ENCODE measurements around the gene PHC3. TPM values are rescaled to one million over a fixed set of nuclear protein-coding genes. Genes with fewer than 3 reads are reported as not detected.
A peak's percentile ranks its signal among the peaks of the same experiment; 100 is the strongest.

Gene PHC3
- polyA plus RNA-seq (2013, experiment 1 of 2): 24.4 TPM
- 24.3 TPM for polyA plus RNA-seq (2013, experiment 2 of 2)

GRCh38 chr3:170180908-170181885 is at the start of gene PHC3:
Gene PHC3 (minus strand): TSS chr3:170181733. CDS start chr3:170181715, 18 bp downstream.
- H3K4me1 ChIP-seq (ENCODE audit: control insufficient read depth, insufficient read depth, low read length, poor library complexity, severe bottlenecking): peaks cover 6% of the 10 kb centered on the region
- H3K9me3 ChIP-seq (ENCODE audit: control insufficient read depth, low read length): no peaks in the 10 kb centered on the region
- H3K36me3 ChIP-seq (ENCODE audit: control insufficient read depth, insufficient read depth, low read length): peaks cover 26% of the 10 kb centered on the region
- WGBS, 2 experiments (ENCODE audit: insufficient coverage in 2 of 2): 0% methylated on average over 49 to 57 of the region's 71 CpGs
- H3K4me3 ChIP-seq (ENCODE audit: extremely low read depth, insufficient read depth, low read length, poor library complexity, severe bottlenecking): peak within 1 kb of the TSS; percentile 90
- H3K27ac ChIP-seq (ENCODE audit: low read depth, low read length, severe bottlenecking): peak within 1 kb of the TSS; percentile 81

GRCh38 chr3:170228093-170228766 is 46.7 kb upstream of the PHC3 start:
- Histone ChIP-seq H3K4me1 (ENCODE audit: control insufficient read depth, insufficient read depth, low read length, poor library complexity, severe bottlenecking) (no peaks in the 10 kb centered on the region), H3K27ac (ENCODE audit: low read depth, low read length, severe bottlenecking) (no peak overlapping the region), H3K36me3 (ENCODE audit: control insufficient read depth, insufficient read depth, low read length) (peaks cover 5% of the 10 kb centered on the region), H3K4me3 (ENCODE audit: extremely low read depth, insufficient read depth, low read length, poor library complexity, severe bottlenecking) (no peak overlapping the region), H3K9me3 (ENCODE audit: control insufficient read depth, low read length) (no peaks in the 10 kb centered on the region)
- 60% methylated on average over 1 of the region's 2 CpGs; no CpG with 5 or more reads in 1 of the 2 experiments for WGBS, 2 experiments (ENCODE audit: insufficient coverage in 2 of 2)

GRCh38 chr3:170226426-170226960 is 45.0 kb upstream of the PHC3 start:
- no CpG with 5 or more reads among the region's 1 CpG for WGBS, 2 experiments (ENCODE audit: insufficient coverage in 2 of 2)
- peaks cover 5% of the 10 kb centered on the region for H3K36me3 ChIP-seq (ENCODE audit: control insufficient read depth, insufficient read depth, low read length)
- H3K9me3 ChIP-seq (ENCODE audit: control insufficient read depth, low read length): no peaks in the 10 kb centered on the region
- no peak overlapping the region for H3K27ac ChIP-seq (ENCODE audit: low read depth, low read length, severe bottlenecking)
- H3K4me3 ChIP-seq (ENCODE audit: extremely low read depth, insufficient read depth, low read length, poor library complexity, severe bottlenecking): no peak overlapping the region
- no peaks in the 10 kb centered on the region for H3K4me1 ChIP-seq (ENCODE audit: control insufficient read depth, insufficient read depth, low read length, poor library complexity, severe bottlenecking)

GRCh38 chr3:170225166-170225565 is 43.6 kb upstream of the PHC3 start:
- Histone ChIP-seq H3K36me3 (ENCODE audit: control insufficient read depth, insufficient read depth, low read length) (peaks cover 5% of the 10 kb centered on the region), H3K4me3 (ENCODE audit: extremely low read depth, insufficient read depth, low read length, poor library complexity, severe bottlenecking) (no peak overlapping the region), H3K9me3 (ENCODE audit: control insufficient read depth, low read length) (no peaks in the 10 kb centered on the region), H3K27ac (ENCODE audit: low read depth, low read length, severe bottlenecking) (no peak overlapping the region), H3K4me1 (ENCODE audit: control insufficient read depth, insufficient read depth, low read length, poor library complexity, severe bottlenecking) (no peaks in the 10 kb centered on the region)
- 100% methylated on average over 1 of the region's 1 CpG; no CpG with 5 or more reads in 1 of the 2 experiments for WGBS, 2 experiments (ENCODE audit: insufficient coverage in 2 of 2)

GRCh38 chr3:170222647-170223541 is 41.4 kb upstream of the PHC3 start:
- H3K4me1 ChIP-seq (ENCODE audit: control insufficient read depth, insufficient read depth, low read length, poor library complexity, severe bottlenecking): no peaks in the 10 kb centered on the region
- peaks cover 5% of the 10 kb centered on the region for H3K36me3 ChIP-seq (ENCODE audit: control insufficient read depth, insufficient read depth, low read length)
- H3K9me3 ChIP-seq (ENCODE audit: control insufficient read depth, low read length): no peaks in the 10 kb centered on the region
- 0 to 1% methylated on average over 25 to 26 of the region's 42 CpGs for WGBS, 2 experiments (ENCODE audit: insufficient coverage in 2 of 2)
- H3K27ac ChIP-seq (ENCODE audit: low read depth, low read length, severe bottlenecking): peak overlapping the region; percentile 98
- H3K4me3 ChIP-seq (ENCODE audit: extremely low read depth, insufficient read depth, low read length, poor library complexity, severe bottlenecking): peak overlapping the region; percentile 70

- H3K9me3 ChIP-seq (ENCODE audit: control insufficient read depth, low read length): no peaks in the 10 kb centered on the region
- H3K36me3 ChIP-seq (ENCODE audit: control insufficient read depth, insufficient read depth, low read length): peaks cover 5% of the 10 kb centered on the region
- peak within 1 kb of the TSS; percentile 98 for H3K27ac ChIP-seq (ENCODE audit: low read depth, low read length, severe bottlenecking)
- WGBS, 2 experiments (ENCODE audit: insufficient coverage in 2 of 2): 0 to 1% methylated on average over 38 to 45 of the region's 60 CpGs
- peak within 1 kb of the TSS; percentile 70 for H3K4me3 ChIP-seq (ENCODE audit: extremely low read depth, insufficient read depth, low read length, poor library complexity, severe bottlenecking)
- no peaks in the 10 kb centered on the region for H3K4me1 ChIP-seq (ENCODE audit: control insufficient read depth, insufficient read depth, low read length, poor library complexity, severe bottlenecking)
Measured at GRCh38 chr3:170221924-170222646, 40.6 kb upstream of the PHC3 start, which contains the start of gene PRKCI. Gene PRKCI (plus strand): TSS chr3:170222424. CDS start chr3:170222670, 246 bp downstream.

GRCh38 chr3:170220871-170221270 is 39.3 kb upstream of the PHC3 start:
- H3K4me1 ChIP-seq (ENCODE audit: control insufficient read depth, insufficient read depth, low read length, poor library complexity, severe bottlenecking): no peaks in the 10 kb centered on the region
- no peak overlapping the region for H3K4me3 ChIP-seq (ENCODE audit: extremely low read depth, insufficient read depth, low read length, poor library complexity, severe bottlenecking)
- no CpG with 5 or more reads among the region's 4 CpGs for WGBS, 2 experiments (ENCODE audit: insufficient coverage in 2 of 2)
- H3K36me3 ChIP-seq (ENCODE audit: control insufficient read depth, insufficient read depth, low read length): peaks cover 5% of the 10 kb centered on the region
- no peaks in the 10 kb centered on the region for H3K9me3 ChIP-seq (ENCODE audit: control insufficient read depth, low read length)
- no peak overlapping the region for H3K27ac ChIP-seq (ENCODE audit: low read depth, low read length, severe bottlenecking)

GRCh38 chr3:170219850-170220249 is 38.3 kb upstream of the PHC3 start:
- Histone ChIP-seq H3K4me3 (ENCODE audit: extremely low read depth, insufficient read depth, low read length, poor library complexity, severe bottlenecking) (no peak overlapping the region), H3K9me3 (ENCODE audit: control insufficient read depth, low read length) (no peaks in the 10 kb centered on the region), H3K4me1 (ENCODE audit: control insufficient read depth, insufficient read depth, low read length, poor library complexity, severe bottlenecking) (no peaks in the 10 kb centered on the region), H3K36me3 (ENCODE audit: control insufficient read depth, insufficient read depth, low read length) (peaks cover 2% of the 10 kb centered on the region), H3K27ac (ENCODE audit: low read depth, low read length, severe bottlenecking) (no peak overlapping the region)
- no CpG with 5 or more reads among the region's 1 CpG for WGBS, 2 experiments (ENCODE audit: insufficient coverage in 2 of 2)

GRCh38 chr3:170211668-170212067 is 30.1 kb upstream of the PHC3 start:
- H3K4me3 ChIP-seq (ENCODE audit: extremely low read depth, insufficient read depth, low read length, poor library complexity, severe bottlenecking): no peak overlapping the region
- H3K9me3 ChIP-seq (ENCODE audit: control insufficient read depth, low read length): peaks cover 7% of the 10 kb centered on the region
- no peaks in the 10 kb centered on the region for H3K36me3 ChIP-seq (ENCODE audit: control insufficient read depth, insufficient read depth, low read length)
- H3K4me1 ChIP-seq (ENCODE audit: control insufficient read depth, insufficient read depth, low read length, poor library complexity, severe bottlenecking): no peaks in the 10 kb centered on the region
- H3K27ac ChIP-seq (ENCODE audit: low read depth, low read length, severe bottlenecking): no peak overlapping the region
- WGBS, 2 experiments (ENCODE audit: insufficient coverage in 2 of 2): no CpG with 5 or more reads among the region's 1 CpG
